A673 (cell line): ENCODE data around the gene SRP54. TPM values are rescaled to one million over a fixed set of nuclear protein-coding genes. Genes with fewer than 3 reads are reported as not detected.

Experiments used
- BruUV-seq: library from RNA; stranded (reverse); fragments of 400-500 nt; replicated peaks from 2 replicates; lab custom pipeline; 2021; lab: Mats Ljungman, UMichigan
- CTCF ChIA-PET: fragments of 300-600 bp; sonication (Branson Sonifier 250); formaldehyde crosslinking; loops from one replicate; lab custom pipeline; 2022; ENCODE audit warnings: antibody characterized with exemption; lab: Charles Lee
- POLR2A ChIA-PET: fragments of 300-600 bp; sonication (Branson Sonifier 250); formaldehyde crosslinking; loops from one replicate; lab custom pipeline; 2022; ENCODE audit warnings: antibody characterized with exemption; ENCODE audit not compliant: low non-redundant PET; lab: Charles Lee
- DNase-seq: peaks from one replicate; pipeline ENCODE4 v3.0.0-alpha.2; 2015; ENCODE audit warnings: low spot score
- H3K27ac ChIP-seq: fragments of 200-600 bp; sonication (generic); 2 replicates; pipeline ENCODE4 v1.5.1; 2016; ENCODE audit warnings: mixed run types, low read depth, mild to moderate bottlenecking, mixed read lengths, antibody characterized with exemption, low read length; ENCODE audit not compliant: poor library complexity, severe bottlenecking
- H3K27me3 ChIP-seq: fragments of 200-600 bp; sonication (generic); replicated peaks from 2 replicates; pipeline ENCODE4 v1.6.1; 2017; ENCODE audit warnings: mixed run types, low read depth, mild to moderate bottlenecking, mixed read lengths, antibody characterized with exemption, low read length; ENCODE audit not compliant: insufficient read depth, poor library complexity
- H3K36me3 ChIP-seq: fragments of 200-600 bp; sonication (generic); 2 replicates; pipeline ENCODE4 v1.6.1; 2016; ENCODE audit warnings: mixed run types, mild to moderate bottlenecking, mixed read lengths, antibody characterized with exemption, low read length; ENCODE audit not compliant: insufficient read depth, poor library complexity, severe bottlenecking
- H3K4me1 ChIP-seq: fragments of 200-600 bp; sonication (generic); 2 replicates; pipeline ENCODE4 v1.6.1; 2017; ENCODE audit warnings: mixed run types, mild to moderate bottlenecking, mixed read lengths, antibody characterized with exemption, low read length; ENCODE audit not compliant: insufficient read depth, poor library complexity, severe bottlenecking
- H3K4me3 ChIP-seq: fragments of 200-600 bp; sonication (generic); 2 replicates; pipeline ENCODE4 v1.5.1; 2016; ENCODE audit warnings: low read depth, mixed run types, mild to moderate bottlenecking, mixed read lengths, low read length; ENCODE audit not compliant: poor library complexity, severe bottlenecking
- H3K9me3 ChIP-seq: fragments of 200-600 bp; sonication (generic); 2 replicates; pipeline ENCODE4 v1.6.1; 2016; ENCODE audit warnings: mixed run types, low read depth, mild to moderate bottlenecking, mixed read lengths, antibody characterized with exemption, low read length; ENCODE audit not compliant: poor library complexity, severe bottlenecking
- EZH2 ChIP-seq: fragments of 200-600 bp; sonication (generic); IDR thresholded peaks from 2 replicates; pipeline ENCODE4 v1.6.1; 2017; ENCODE audit warnings: borderline replicate concordance, low read depth, mild to moderate bottlenecking, mixed read lengths, antibody characterized with exemption, low read length; ENCODE audit not compliant: poor library complexity, severe bottlenecking
- intact Hi-C: fragments of 100-400 bp; cut with micrococcal nuclease; formaldehyde crosslinking; loops from one replicate; pipeline ENCODE4 v1.10.0; 2022; ENCODE audit not compliant: unreplicated experiment
- total RNA-seq: library from RNA; stranded (reverse); gene quantifications from 2 replicates; pipeline ENCODE4 v1.2.3, GENCODE V29; 2021
- TF ChIP-seq, protein P1 (sequence below): fragments of 300-800, 200-600 bp; sonication (generic); conservative IDR thresholded peaks from 2 replicates; pipeline ENCODE4 v1.5.1; 2017; ENCODE audit warnings: low read depth, mild to moderate bottlenecking, antibody characterized with exemption, low read length, moderate library complexity, mixed read lengths

The SRP54 gene
- total RNA-seq, 1 experiment from 2014 or later, result 60.2 TPM

DNA sequence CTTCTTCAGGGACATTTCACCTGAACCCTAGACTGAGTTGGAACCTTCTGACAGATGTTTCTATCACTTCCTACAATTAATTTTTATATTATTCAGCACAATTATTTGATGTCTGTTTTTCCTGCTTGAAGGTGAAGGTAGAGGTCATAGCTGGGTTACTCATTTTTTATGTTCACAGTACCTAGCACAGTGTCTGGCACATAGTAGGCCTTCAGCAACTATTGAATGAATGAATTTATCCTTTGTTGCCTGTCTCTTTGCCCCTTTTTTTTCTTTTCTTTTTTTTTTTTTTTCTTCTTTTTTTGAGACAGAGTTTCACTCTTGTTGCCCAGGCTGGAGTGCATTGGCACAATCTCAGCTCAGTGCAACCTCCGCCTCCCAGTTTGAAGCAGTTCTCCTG, 33.8 kb downstream of the SRP54 start:
- BruUV-seq, result no TSS peak
- H3K4me1 ChIP-seq, result no peaks in the 10 kb centered on the region
- POLR2A ChIA-PET, result no interaction called here
- no peak for DNase-seq
- TF ChIP-seq, protein P1, sequence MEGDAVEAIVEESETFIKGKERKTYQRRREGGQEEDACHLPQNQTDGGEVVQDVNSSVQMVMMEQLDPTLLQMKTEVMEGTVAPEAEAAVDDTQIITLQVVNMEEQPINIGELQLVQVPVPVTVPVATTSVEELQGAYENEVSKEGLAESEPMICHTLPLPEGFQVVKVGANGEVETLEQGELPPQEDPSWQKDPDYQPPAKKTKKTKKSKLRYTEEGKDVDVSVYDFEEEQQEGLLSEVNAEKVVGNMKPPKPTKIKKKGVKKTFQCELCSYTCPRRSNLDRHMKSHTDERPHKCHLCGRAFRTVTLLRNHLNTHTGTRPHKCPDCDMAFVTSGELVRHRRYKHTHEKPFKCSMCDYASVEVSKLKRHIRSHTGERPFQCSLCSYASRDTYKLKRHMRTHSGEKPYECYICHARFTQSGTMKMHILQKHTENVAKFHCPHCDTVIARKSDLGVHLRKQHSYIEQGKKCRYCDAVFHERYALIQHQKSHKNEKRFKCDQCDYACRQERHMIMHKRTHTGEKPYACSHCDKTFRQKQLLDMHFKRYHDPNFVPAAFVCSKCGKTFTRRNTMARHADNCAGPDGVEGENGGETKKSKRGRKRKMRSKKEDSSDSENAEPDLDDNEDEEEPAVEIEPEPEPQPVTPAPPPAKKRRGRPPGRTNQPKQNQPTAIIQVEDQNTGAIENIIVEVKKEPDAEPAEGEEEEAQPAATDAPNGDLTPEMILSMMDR, result no peak
- TF ChIP-seq EZH2, result no peak
- H3K4me3 ChIP-seq, result no peak overlapping the region
- CTCF ChIA-PET, result no interaction called here
- no peak overlapping the region for H3K27ac ChIP-seq
- H3K36me3 ChIP-seq, result peaks cover 30% of the 10 kb centered on the region
- no peaks in the 10 kb centered on the region for H3K9me3 ChIP-seq
- intact Hi-C loops, result no loop called here
- H3K27me3 ChIP-seq, result no peaks in the 10 kb centered on the region

DNA sequence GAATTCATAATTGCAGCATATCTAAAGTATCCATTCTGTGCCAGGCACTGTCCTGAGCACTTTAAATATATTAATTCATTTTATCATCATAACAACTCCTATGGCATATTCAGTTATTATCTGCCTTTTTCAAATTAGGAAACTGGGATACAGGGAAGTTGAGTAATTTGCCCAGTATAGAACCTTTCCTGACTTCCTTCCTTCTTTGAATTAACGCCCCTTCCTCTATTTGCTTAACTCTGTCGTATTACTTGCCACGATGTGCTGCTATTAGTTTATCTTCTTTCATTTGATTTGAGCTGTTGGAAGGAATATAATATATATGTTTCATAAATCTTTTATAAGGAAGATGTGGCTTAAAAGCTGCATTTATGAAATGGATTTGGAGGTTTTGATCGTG, 37.9 kb downstream of the SRP54 start:
- H3K27me3 ChIP-seq, result no peaks in the 10 kb centered on the region
- no TSS peak for BruUV-seq
- TF ChIP-seq EZH2, result no peak
- TF ChIP-seq, protein P1, result no peak
- ChIA-PET POLR2A (no interaction called here), CTCF (no interaction called here)
- no peak overlapping the region for H3K27ac ChIP-seq
- no peaks in the 10 kb centered on the region for H3K4me1 ChIP-seq
- no peak for DNase-seq
- H3K36me3 ChIP-seq, result peaks cover 33% of the 10 kb centered on the region
- intact Hi-C loops, result no loop called here
- H3K4me3 ChIP-seq, result no peak overlapping the region
- H3K9me3 ChIP-seq, result no peaks in the 10 kb centered on the region

DNA sequence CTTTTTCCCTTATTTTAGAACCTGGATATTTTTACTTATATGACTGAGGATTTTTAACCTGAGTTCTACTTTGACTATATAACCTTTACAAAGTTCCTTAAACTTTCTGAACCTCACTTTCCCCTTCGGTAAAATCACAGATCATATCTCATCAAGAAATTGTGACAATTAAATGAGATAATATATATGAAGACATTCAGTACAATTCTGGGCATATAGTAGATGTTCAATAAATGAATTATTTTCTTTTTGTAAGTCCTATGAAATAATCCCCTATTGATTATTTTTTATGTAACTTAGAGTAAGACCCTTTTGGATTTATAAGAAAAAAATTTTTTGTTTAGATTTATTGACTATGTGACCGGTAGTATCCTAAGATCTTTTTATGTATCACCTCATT, 45.6 kb downstream of the SRP54 start:
- CTCF ChIA-PET, result no interaction called here

More for the DNA sequence above, 45.6 kb downstream of the SRP54 start:
- Histone ChIP-seq H3K9me3 (no peaks in the 10 kb centered on the region), H3K27ac (no peak overlapping the region), H3K4me1 (no peaks in the 10 kb centered on the region), H3K27me3 (no peaks in the 10 kb centered on the region), H3K36me3 (peaks cover 23% of the 10 kb centered on the region), H3K4me3 (no peak overlapping the region)
- intact Hi-C loops, result no loop called here
- POLR2A ChIA-PET, result no interaction called here
- TF ChIP-seq, protein P1, result no peak
- TF ChIP-seq EZH2, result no peak
- BruUV-seq, result no TSS peak
- DNase-seq, result no peak
